KMS-11 (cell line): ENCODE measurements around the gene MVB12B.

Source experiments
- H2AFZ ChIP-seq: fragments of 200-600 bp; sonication (generic); 2 replicates; pipeline ENCODE4 v1.6.1; 2016; ENCODE audit warnings: antibody characterized with exemption, mixed run types, low read depth
- H3K27ac ChIP-seq: fragments of 200-600 bp; sonication (generic); 2 replicates; pipeline ENCODE4 v1.6.1; 2016; ENCODE audit warnings: mild to moderate bottlenecking, mixed run types
- H3K27me3 ChIP-seq: fragments of 200-600 bp; sonication (generic); 2 replicates; pipeline ENCODE4 v1.6.1; 2017; ENCODE audit warnings: mild to moderate bottlenecking, low read depth, mixed run types, moderate library complexity; ENCODE audit not compliant: insufficient read depth
- H3K36me3 ChIP-seq: fragments of 200-600 bp; sonication (generic); 2 replicates; pipeline ENCODE4 v1.6.1; 2017; ENCODE audit warnings: mild to moderate bottlenecking, mixed run types; ENCODE audit not compliant: insufficient read depth
- H3K4me1 ChIP-seq: fragments of 200-600 bp; sonication (generic); 2 replicates; pipeline ENCODE4 v1.6.1; 2016; ENCODE audit warnings: mild to moderate bottlenecking, low read depth, mixed run types; ENCODE audit not compliant: poor library complexity, severe bottlenecking
- H3K4me2 ChIP-seq: fragments of 200-600 bp; sonication (generic); 2 replicates; pipeline ENCODE4 v1.7.0; 2016; ENCODE audit warnings: mild to moderate bottlenecking, mixed run types
- H3K4me3 ChIP-seq: fragments of 200-600 bp; sonication (generic); IDR thresholded peaks from 2 replicates; pipeline ENCODE4 v1.6.1; 2017; ENCODE audit warnings: low read depth, low read length, mixed read lengths; ENCODE audit not compliant: insufficient read depth
- H3K79me2 ChIP-seq: fragments of 200-600 bp; sonication (generic); 2 replicates; pipeline ENCODE4 v1.6.1; 2016; ENCODE audit warnings: low read depth, mixed run types; ENCODE audit not compliant: insufficient read depth
- H3K9ac ChIP-seq: fragments of 200-600 bp; sonication (generic); 2 replicates; pipeline ENCODE4 v1.6.1; 2016; ENCODE audit warnings: mild to moderate bottlenecking, mixed run types
- H4K20me1 ChIP-seq: fragments of 200-600 bp; sonication (generic); 2 replicates; pipeline ENCODE4 v1.6.1; 2016; ENCODE audit warnings: mild to moderate bottlenecking, mixed run types; ENCODE audit not compliant: insufficient read depth
- CTCF ChIP-seq: fragments of 200-600 bp; sonication (generic); conservative IDR thresholded peaks from 2 replicates; pipeline ENCODE4 v1.6.1; 2017; ENCODE audit warnings: low read depth, mild to moderate bottlenecking, antibody characterized with exemption, low read length, moderate library complexity, mixed read lengths

Gene MVB12B

GRCh38 chr9:126516561-126516935 is 189.9 kb downstream of the MVB12B start:
- Histone ChIP-seq H4K20me1 (no peaks in the 10 kb centered on the region), H3K9ac (peak overlapping the region; percentile 31; the same call in 1 of the 2 replicates), H3K36me3 (no peaks in the 10 kb centered on the region), H3K27me3 (no peaks in the 10 kb centered on the region), H3K4me1 (peaks cover 54% of the 10 kb centered on the region), H2AFZ (peak overlapping the region; percentile 46; the same call in 1 of the 2 replicates), H3K27ac (peak overlapping the region; percentile 55; the same call in 1 of the 2 replicates), H3K4me3 (no peak overlapping the region), H3K4me2 (peak overlapping the region; percentile 75), H3K79me2 (no peaks in the 10 kb centered on the region)
- no peak for TF ChIP-seq CTCF

DNA sequence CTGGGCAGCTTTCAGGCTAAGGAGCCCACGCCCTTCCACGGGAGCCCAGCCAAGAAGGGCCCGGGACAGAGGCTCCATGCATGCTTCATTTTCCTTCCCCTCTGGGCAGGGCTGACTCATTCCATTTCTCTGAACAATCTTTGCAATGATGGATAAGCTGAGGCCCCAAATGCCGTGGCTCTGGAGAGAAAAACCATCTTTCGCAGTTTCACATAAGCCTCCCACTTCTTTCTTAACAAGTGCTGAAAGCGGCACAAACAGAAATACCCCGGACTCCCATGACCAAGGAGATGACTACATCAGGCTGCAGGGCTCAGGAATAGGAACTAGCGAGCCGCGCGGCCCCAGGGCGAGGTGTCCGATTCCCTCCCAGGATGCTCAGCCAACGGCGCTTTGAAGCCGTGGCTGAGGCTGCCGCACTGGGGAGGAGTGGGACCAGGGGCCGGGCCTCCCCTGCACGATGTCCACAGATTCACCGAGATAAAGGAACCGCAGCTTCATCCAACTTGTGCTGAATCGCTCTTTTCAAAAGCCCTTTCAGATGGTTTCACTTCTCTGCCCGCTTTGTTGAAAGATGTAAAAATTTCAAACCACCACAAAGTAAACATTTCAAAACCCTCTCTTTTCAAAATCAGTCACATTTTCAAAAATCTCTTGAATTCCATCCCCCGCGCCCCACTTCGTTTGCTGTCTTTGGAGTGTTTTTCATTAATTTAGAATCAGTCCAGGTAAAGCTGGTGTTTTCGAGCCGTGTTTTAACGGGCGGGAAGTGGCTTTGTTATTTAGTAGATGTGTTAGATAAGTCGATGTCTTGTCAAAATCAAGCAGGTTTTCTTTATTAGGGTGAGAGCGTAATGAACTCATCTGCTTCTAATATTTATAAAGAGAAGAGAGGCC is 190.6 kb downstream of the MVB12B start:
- Histone ChIP-seq H3K4me3 (no peak overlapping the region), H3K27me3 (no peaks in the 10 kb centered on the region), H3K36me3 (no peaks in the 10 kb centered on the region), H3K79me2 (no peaks in the 10 kb centered on the region), H3K27ac (peak overlapping the region; percentile 55), H3K4me1 (peaks cover 54% of the 10 kb centered on the region), H3K4me2 (peak overlapping the region; percentile 75), H2AFZ (peak overlapping the region; percentile 46; the same call in 1 of the 2 replicates), H3K9ac (peak overlapping the region; percentile 31; the same call in 1 of the 2 replicates), H4K20me1 (no peaks in the 10 kb centered on the region)
- no peak for TF ChIP-seq CTCF

- Histone ChIP-seq H3K4me2 (peak overlapping the region; percentile 75), H3K4me3 (no peak overlapping the region), H2AFZ (peak overlapping the region; percentile 46; the same call in 1 of the 2 replicates), H3K27ac (peak overlapping the region; percentile 55), H4K20me1 (no peaks in the 10 kb centered on the region), H3K79me2 (no peaks in the 10 kb centered on the region), H3K36me3 (no peaks in the 10 kb centered on the region), H3K4me1 (peaks cover 54% of the 10 kb centered on the region), H3K27me3 (no peaks in the 10 kb centered on the region), H3K9ac (peak overlapping the region; percentile 31; the same call in 1 of the 2 replicates)
- no peak for TF ChIP-seq CTCF
Measured at GRCh38 chr9:126517833-126518356, 191.3 kb downstream of the MVB12B start.

DNA sequence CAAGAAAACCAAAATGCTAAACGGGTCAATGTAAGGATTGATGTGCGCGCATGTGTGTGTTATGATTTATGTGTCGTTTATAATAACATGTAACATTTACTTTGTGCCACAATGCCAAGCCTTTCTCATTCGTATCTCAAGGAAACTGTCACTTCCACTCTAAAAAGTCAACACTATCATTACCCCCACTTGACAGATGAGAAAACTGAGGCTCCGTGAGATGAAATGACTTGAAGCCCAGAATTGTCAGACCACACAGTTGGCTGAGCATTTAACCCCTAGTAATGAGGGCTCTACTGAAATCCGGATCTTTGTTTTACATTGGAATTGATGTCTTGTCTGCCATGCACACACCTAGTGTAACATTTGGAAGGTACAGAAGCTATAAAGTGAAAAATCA is 192.1 kb downstream of the MVB12B start:
- no peak overlapping the region for H3K9ac ChIP-seq

More for the DNA sequence above, 192.1 kb downstream of the MVB12B start:
- Histone ChIP-seq H3K4me1 (peaks cover 54% of the 10 kb centered on the region), H3K4me3 (no peak overlapping the region), H3K36me3 (no peaks in the 10 kb centered on the region), H2AFZ (no peak overlapping the region), H3K79me2 (no peaks in the 10 kb centered on the region), H4K20me1 (no peaks in the 10 kb centered on the region), H3K27ac (no peak overlapping the region), H3K4me2 (0 out of 2 replicates have a peak overlapping the region, but pooled peaks have one; percentile 75), H3K27me3 (no peaks in the 10 kb centered on the region)
- no peak for TF ChIP-seq CTCF
